Uterus (tissue), 2 donors: ENCODE results near the gene DOCK4.

Experiments
- POLR2A ChIP-seq, 2 donors: fragments of 450-650 bp; IDR thresholded peaks; one replicate each; pipeline ENCODE4 v1.6.1; 2016; ENCODE audit warnings: antibody characterized with exemption in 2 of 2, mild to moderate bottlenecking in 1 of 2, moderate library complexity in 1 of 2
- TF ChIP-seq, protein P1 (sequence below), 4 experiments: fragments of 200-600 bp in 2 of 4; fragments of 450-650 bp in 2 of 4; sonication (generic) in 2 of 4; IDR thresholded peaks; one replicate each; pipeline ENCODE4 v1.5.1; 2016 to 2019; ENCODE audit warnings: antibody characterized with exemption in 4 of 4, mild to moderate bottlenecking in 2 of 4, moderate library complexity in 1 of 4

DNA sequence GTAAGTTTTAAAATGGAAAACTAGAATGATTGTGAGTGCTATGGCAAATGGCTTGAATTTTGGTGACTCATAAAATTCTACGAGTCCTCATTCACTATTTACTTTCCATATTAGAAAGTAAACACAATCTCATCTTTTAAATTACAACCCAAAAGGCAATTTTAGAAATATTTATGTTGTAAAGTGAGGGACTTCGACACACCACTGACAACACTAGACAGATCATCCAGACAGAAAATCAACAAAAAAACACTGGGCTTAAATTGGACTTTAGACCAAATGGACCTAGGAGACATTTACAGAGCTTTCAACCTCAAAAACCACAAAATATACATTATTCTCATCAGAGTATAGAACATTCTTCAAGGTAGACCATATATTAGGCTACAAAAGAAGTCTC, 30.4 kb upstream of the DOCK4 start:
- TF ChIP-seq, protein P1, sequence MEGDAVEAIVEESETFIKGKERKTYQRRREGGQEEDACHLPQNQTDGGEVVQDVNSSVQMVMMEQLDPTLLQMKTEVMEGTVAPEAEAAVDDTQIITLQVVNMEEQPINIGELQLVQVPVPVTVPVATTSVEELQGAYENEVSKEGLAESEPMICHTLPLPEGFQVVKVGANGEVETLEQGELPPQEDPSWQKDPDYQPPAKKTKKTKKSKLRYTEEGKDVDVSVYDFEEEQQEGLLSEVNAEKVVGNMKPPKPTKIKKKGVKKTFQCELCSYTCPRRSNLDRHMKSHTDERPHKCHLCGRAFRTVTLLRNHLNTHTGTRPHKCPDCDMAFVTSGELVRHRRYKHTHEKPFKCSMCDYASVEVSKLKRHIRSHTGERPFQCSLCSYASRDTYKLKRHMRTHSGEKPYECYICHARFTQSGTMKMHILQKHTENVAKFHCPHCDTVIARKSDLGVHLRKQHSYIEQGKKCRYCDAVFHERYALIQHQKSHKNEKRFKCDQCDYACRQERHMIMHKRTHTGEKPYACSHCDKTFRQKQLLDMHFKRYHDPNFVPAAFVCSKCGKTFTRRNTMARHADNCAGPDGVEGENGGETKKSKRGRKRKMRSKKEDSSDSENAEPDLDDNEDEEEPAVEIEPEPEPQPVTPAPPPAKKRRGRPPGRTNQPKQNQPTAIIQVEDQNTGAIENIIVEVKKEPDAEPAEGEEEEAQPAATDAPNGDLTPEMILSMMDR (IDR thresholded peaks at IDR 0.05) = no peak
- no peak for TF ChIP-seq POLR2A (IDR thresholded peaks at IDR 0.05)
